ENCODE results near the gene HOXB4. TPM values are rescaled to one million over a fixed set of nuclear protein-coding genes. Genes with fewer than 3 reads are reported as not detected.

Gene HOXB4
- total and polyA plus RNA-seq, 4 donors: 6.0 to 16.6 (median 10.0) TPM

DNA sequence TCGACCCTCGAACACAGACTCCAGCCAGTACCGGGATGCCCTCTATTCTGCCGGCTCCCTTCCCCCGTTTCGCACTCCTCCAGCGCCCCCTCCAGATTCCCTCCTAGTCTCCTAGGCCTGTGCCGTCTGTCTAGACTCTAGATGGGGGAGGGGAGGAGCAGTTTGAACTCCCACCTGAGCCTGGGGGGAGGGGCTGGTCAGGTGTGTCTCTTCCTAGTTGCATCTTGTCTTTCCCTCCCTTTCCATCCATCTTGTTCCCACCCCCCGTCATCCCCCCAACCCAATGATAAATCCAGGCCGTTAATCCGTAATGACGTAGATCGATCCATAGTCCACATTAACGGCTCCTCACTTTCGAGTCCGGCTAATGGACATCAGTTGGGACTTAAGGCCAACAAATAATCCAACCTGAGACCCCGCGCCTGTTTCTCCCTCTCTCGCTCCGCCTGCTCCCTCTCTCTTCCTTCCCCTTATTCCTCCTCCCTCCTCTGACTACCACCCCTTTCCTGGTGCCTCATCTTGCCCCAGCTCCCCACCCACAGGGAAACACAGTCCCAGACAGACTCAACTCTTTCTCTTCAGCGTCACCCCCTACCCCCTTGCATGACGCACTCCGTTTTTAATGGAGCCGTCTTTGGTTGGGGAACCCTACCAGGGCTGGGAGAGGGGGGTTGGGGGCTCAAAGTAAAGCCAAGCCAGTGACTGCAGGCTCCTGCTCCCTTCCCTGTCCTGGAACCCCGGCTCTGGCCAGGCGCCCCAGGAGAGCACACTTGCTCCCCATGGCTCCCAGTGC is 18.8 kb upstream of the HOXB4 start:
- Histone ChIP-seq H3K36me3 (ENCODE audit: control insufficient read depth, insufficient read depth, low read length) (peaks cover 50% of the 10 kb centered on the region), H3K27ac (ENCODE audit: low read depth, low read length) (peak overlapping the region; percentile 99), H3K9me3 (ENCODE audit: control insufficient read depth, insufficient read depth, low read length) (no peaks in the 10 kb centered on the region), H3K27me3 (ENCODE audit: control insufficient read depth, insufficient read depth, low read length) (no peaks in the 10 kb centered on the region), H3K4me3 (ENCODE audit: low read depth, low read length) (peak overlapping the region; percentile 94), H3K4me1 (ENCODE audit: control insufficient read depth, insufficient read depth, low read length) (peaks cover 77% of the 10 kb centered on the region)
- peak in 1 of 6 donors; percentile 90 for DNase-seq (ENCODE audit: low read depth in 4 of 6, low spot score in 6 of 6)
- 3% methylated on average over 17 of the region's 26 CpGs for WGBS (ENCODE audit: insufficient coverage)

DNA sequence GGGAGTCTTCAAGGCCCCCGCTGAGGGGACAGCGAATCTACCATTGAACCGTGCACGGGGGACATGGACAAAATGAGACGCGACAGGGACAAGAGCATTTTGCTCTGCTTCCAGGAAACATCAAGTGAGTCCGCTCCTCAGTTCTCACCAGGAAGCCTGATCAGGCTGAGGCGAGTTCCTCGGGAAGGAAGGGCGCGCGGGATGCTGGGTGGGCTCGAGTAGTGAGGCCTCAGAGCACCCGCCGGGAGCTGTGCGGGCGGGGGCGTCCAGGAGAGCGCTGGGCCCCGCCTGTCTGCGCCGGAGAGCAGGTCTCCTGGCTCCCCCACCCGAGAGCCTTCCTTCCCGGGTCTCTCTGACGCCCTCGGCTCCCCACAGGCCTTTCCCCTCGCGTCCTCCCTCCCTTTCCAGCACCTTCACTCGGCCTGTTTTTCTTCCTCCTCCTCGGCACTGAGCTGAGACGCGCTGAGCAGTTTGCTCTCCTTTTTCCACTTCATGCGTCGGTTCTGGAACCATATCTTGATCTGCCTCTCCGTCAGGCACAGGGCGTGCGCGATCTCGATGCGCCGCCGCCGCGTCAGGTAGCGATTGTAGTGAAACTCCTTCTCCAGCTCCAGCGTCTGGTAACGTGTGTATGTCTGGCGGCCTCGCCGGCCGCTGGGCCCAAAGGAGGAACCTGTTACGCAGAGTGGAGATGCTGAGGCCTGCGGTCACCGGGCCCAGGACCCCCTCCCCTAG is 18.0 kb upstream of the HOXB4 start:
- WGBS (ENCODE audit: insufficient coverage): 5% methylated on average over 43 of the region's 54 CpGs
- Histone ChIP-seq H3K4me1 (ENCODE audit: control insufficient read depth, insufficient read depth, low read length) (peaks cover 75% of the 10 kb centered on the region), H3K27me3 (ENCODE audit: control insufficient read depth, insufficient read depth, low read length) (no peaks in the 10 kb centered on the region), H3K9me3 (ENCODE audit: control insufficient read depth, insufficient read depth, low read length) (no peaks in the 10 kb centered on the region), H3K36me3 (ENCODE audit: control insufficient read depth, insufficient read depth, low read length) (peaks cover 51% of the 10 kb centered on the region), H3K4me3 (ENCODE audit: low read depth, low read length) (peak overlapping the region; percentile 94), H3K27ac (ENCODE audit: low read depth, low read length) (peak overlapping the region; percentile 99)
- DNase-seq (ENCODE audit: low read depth in 4 of 6, low spot score in 6 of 6): no peak

GRCh38 chr17:48595278-48595999 is 17.3 kb upstream of the HOXB4 start:
- peaks cover 58% of the 10 kb centered on the region for H3K36me3 ChIP-seq (ENCODE audit: control insufficient read depth, insufficient read depth, low read length)
- no peaks in the 10 kb centered on the region for H3K27me3 ChIP-seq (ENCODE audit: control insufficient read depth, insufficient read depth, low read length)
- peak overlapping the region; percentile 99 for H3K27ac ChIP-seq (ENCODE audit: low read depth, low read length)
- H3K4me1 ChIP-seq (ENCODE audit: control insufficient read depth, insufficient read depth, low read length): peaks cover 79% of the 10 kb centered on the region
- H3K9me3 ChIP-seq (ENCODE audit: control insufficient read depth, insufficient read depth, low read length): no peaks in the 10 kb centered on the region
- peak overlapping the region; percentile 94 for H3K4me3 ChIP-seq (ENCODE audit: low read depth, low read length)
- 21% methylated on average over 17 of the region's 25 CpGs for WGBS (ENCODE audit: insufficient coverage)
- no peak for DNase-seq (ENCODE audit: low read depth in 4 of 6, low spot score in 6 of 6)

GRCh38 chr17:48594538-48595277 is 16.6 kb upstream of the HOXB4 start:
- 7% methylated on average over 18 of the region's 25 CpGs for WGBS (ENCODE audit: insufficient coverage)
- Histone ChIP-seq H3K4me1 (ENCODE audit: control insufficient read depth, insufficient read depth, low read length) (peaks cover 79% of the 10 kb centered on the region), H3K4me3 (ENCODE audit: low read depth, low read length) (peak overlapping the region; percentile 94), H3K27me3 (ENCODE audit: control insufficient read depth, insufficient read depth, low read length) (no peaks in the 10 kb centered on the region), H3K9me3 (ENCODE audit: control insufficient read depth, insufficient read depth, low read length) (no peaks in the 10 kb centered on the region), H3K27ac (ENCODE audit: low read depth, low read length) (peak overlapping the region; percentile 99), H3K36me3 (ENCODE audit: control insufficient read depth, insufficient read depth, low read length) (peaks cover 61% of the 10 kb centered on the region)
- no peak for DNase-seq (ENCODE audit: low read depth in 4 of 6, low spot score in 6 of 6)

DNA sequence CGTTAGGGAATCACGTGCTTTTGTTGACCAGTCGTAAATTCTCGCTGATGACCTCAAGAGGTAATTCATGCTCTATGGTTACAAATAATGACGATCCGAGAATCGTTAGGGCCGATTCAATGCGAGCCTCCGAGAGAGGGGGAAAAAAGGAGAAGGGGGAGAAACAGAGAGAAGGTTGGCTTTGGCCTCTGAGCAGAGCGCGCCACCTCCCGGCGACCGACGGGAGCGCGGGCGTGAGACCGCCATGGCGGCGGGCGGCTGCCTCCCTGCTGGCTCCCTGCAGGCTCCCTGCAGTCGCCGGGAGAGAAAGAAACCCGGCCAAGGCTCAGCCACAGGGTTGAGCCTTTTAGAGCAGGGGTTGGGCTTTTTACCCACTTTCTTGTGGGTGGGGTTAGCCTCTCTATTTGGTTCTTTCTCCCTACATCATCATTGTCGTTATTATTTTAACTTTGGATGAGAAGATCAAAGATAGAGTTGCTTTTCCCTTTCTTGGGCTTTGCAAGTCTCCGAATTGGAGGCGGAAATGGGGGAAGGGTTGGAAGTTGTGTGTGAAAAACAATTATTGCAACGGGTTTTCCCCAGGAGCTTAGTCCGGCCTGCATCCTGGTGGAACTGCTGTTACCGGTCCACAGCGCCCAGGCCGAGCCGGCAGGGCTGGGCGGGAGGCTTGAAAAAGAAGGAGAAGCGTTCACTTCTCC is 15.8 kb upstream of the HOXB4 start:
- DNase-seq (ENCODE audit: low read depth in 4 of 6, low spot score in 6 of 6): peak; percentile 87 to 98 (median 89)
- no peaks in the 10 kb centered on the region for H3K27me3 ChIP-seq (ENCODE audit: control insufficient read depth, insufficient read depth, low read length)

DNA sequence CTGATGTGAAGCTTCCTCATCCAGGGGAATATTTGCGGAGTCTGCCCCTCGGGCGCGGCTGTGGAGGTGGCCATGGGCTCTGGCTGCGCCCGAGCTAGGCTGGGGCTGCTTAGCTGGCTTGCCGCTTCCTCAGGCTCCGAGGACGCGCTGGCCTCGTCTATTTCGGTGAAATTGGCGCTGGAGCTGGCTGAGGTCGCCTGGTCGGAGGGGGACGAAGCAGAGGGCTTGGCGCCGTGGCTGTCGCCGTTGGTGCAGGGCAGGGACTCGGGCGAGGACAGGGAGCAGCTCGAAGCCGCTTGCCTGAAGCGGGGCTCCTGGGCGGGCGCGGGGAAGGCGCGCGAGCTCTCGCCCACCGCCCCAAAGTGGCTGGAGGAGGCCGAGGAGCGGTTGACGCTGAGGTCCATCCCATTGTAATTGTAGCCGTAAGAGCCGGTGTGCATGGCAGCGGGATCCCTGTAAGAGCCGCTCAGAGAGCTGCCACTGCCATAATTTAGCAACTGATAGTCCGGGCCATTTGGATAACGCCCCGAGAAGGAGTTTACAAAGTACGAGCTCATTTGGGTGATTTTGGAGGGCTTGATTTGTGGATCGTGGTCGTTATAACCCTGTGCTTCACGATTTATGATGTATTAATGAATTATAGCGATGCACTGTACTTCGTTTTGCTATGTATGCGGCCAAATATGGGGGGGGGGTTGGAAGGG is 15.1 kb upstream of the HOXB4 start, which contains the start of gene HOXB5:
Gene HOXB5, minus strand, starts transcription at position 654 of the 704 bp plus-strand sequence. Its CDS starts 97 bp downstream, at position 557.
- Histone ChIP-seq H3K9me3 (ENCODE audit: control insufficient read depth, insufficient read depth, low read length) (no peaks in the 10 kb centered on the region), H3K4me3 (ENCODE audit: low read depth, low read length) (peak within 1 kb of the TSS; percentile 94), H3K36me3 (ENCODE audit: control insufficient read depth, insufficient read depth, low read length) (peaks cover 61% of the 10 kb centered on the region), H3K4me1 (ENCODE audit: control insufficient read depth, insufficient read depth, low read length) (peaks cover 73% of the 10 kb centered on the region), H3K27ac (ENCODE audit: low read depth, low read length) (peak within 1 kb of the TSS; percentile 99), H3K27me3 (ENCODE audit: control insufficient read depth, insufficient read depth, low read length) (no peaks in the 10 kb centered on the region)
- WGBS (ENCODE audit: insufficient coverage): under 1% methylated on average over 46 of the region's 50 CpGs
- DNase-seq (ENCODE audit: low read depth in 4 of 6, low spot score in 6 of 6): peak in 1 of 6 donors; percentile 91

More for the DNA sequence above, 15.8 kb upstream of the HOXB4 start:
- peaks cover 61% of the 10 kb centered on the region for H3K36me3 ChIP-seq (ENCODE audit: control insufficient read depth, insufficient read depth, low read length)
- H3K4me3 ChIP-seq (ENCODE audit: low read depth, low read length): peak overlapping the region; percentile 94
- H3K9me3 ChIP-seq (ENCODE audit: control insufficient read depth, insufficient read depth, low read length): no peaks in the 10 kb centered on the region
- H3K4me1 ChIP-seq (ENCODE audit: control insufficient read depth, insufficient read depth, low read length): peaks cover 77% of the 10 kb centered on the region
- 2% methylated on average over 32 of the region's 37 CpGs for WGBS (ENCODE audit: insufficient coverage)
- peak overlapping the region; percentile 99 for H3K27ac ChIP-seq (ENCODE audit: low read depth, low read length)

DNA sequence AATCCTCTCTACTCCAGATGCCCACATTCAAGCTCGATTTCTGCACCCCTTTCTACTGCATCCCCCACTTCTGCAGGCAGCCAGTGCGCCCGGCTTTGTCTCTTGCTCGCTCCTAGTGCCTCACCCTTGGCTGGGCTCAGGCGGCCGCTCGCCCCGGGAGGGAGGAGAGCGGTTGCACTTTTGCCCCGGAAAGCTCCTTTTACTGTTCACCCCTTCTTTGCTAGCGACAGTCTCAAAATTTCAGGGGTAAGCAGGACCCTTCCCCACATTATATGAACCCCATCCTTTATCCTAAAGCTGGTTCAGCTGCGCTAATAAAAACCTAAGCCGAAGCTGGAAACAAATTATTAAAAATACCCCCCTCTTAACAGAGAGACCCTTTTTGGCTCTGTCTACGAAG is 14.4 kb upstream of the HOXB4 start:
- H3K4me1 ChIP-seq (ENCODE audit: control insufficient read depth, insufficient read depth, low read length): peaks cover 76% of the 10 kb centered on the region
- DNase-seq (ENCODE audit: low read depth in 4 of 6, low spot score in 6 of 6): no peak
- WGBS (ENCODE audit: insufficient coverage): 3% methylated on average over 11 of the region's 14 CpGs
- peak overlapping the region; percentile 94 for H3K4me3 ChIP-seq (ENCODE audit: low read depth, low read length)
- no peaks in the 10 kb centered on the region for H3K9me3 ChIP-seq (ENCODE audit: control insufficient read depth, insufficient read depth, low read length)
- H3K27ac ChIP-seq (ENCODE audit: low read depth, low read length): peak overlapping the region; percentile 99
- H3K27me3 ChIP-seq (ENCODE audit: control insufficient read depth, insufficient read depth, low read length): no peaks in the 10 kb centered on the region
- peaks cover 56% of the 10 kb centered on the region for H3K36me3 ChIP-seq (ENCODE audit: control insufficient read depth, insufficient read depth, low read length)

DNA sequence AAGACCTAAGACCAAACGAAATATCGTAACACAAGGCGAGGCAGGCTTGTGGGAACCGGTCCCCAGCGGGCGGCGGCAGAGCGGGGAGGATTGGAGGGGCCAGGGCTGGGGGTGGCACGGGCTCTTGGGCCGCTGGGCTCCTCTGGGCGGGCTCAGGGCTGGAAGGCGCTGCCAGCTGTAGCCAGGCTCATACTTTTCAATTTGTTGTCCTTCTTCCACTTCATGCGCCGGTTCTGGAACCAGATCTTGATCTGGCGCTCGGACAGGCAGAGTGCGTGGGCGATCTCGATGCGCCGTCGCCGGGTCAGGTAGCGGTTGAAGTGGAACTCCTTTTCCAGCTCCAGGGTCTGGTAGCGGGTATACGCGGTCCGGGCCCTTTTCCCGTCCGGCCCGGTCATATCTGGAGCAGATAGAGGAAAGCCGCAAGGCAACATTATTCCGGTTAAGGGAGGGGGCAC is 13.9 kb upstream of the HOXB4 start:
- Histone ChIP-seq H3K27me3 (ENCODE audit: control insufficient read depth, insufficient read depth, low read length) (no peaks in the 10 kb centered on the region), H3K4me3 (ENCODE audit: low read depth, low read length) (peak overlapping the region; percentile 94), H3K9me3 (ENCODE audit: control insufficient read depth, insufficient read depth, low read length) (no peaks in the 10 kb centered on the region), H3K4me1 (ENCODE audit: control insufficient read depth, insufficient read depth, low read length) (peaks cover 76% of the 10 kb centered on the region), H3K27ac (ENCODE audit: low read depth, low read length) (peak overlapping the region; percentile 99), H3K36me3 (ENCODE audit: control insufficient read depth, insufficient read depth, low read length) (peaks cover 51% of the 10 kb centered on the region)
- no peak for DNase-seq (ENCODE audit: low read depth in 4 of 6, low spot score in 6 of 6)
- 11% methylated on average over 25 of the region's 33 CpGs for WGBS (ENCODE audit: insufficient coverage)

Data from spinal cord (tissue), 10 donors.